HG03575 (cell line): ENCODE measurements around the gene SMTN.
"Not testable (repeated sequence)": the region's sequence is repeated elsewhere in the genome, so short reads cannot be mapped to it uniquely, and the experiment has no call there.

Experiments
- ATAC-seq: cut with Tn5 transposase; IDR thresholded peaks from one replicate; pipeline ENCODE4 v1.9.1; 2021; ENCODE audit not compliant: unreplicated experiment, insufficient number of reproducible peaks, low FRiP score; ENCODE audit errors: extremely low read depth

SMTN gene

GRCh38 chr22:31087744-31088215 is 6.7 kb downstream of the SMTN start:
- ATAC-seq: no peak

DNA sequence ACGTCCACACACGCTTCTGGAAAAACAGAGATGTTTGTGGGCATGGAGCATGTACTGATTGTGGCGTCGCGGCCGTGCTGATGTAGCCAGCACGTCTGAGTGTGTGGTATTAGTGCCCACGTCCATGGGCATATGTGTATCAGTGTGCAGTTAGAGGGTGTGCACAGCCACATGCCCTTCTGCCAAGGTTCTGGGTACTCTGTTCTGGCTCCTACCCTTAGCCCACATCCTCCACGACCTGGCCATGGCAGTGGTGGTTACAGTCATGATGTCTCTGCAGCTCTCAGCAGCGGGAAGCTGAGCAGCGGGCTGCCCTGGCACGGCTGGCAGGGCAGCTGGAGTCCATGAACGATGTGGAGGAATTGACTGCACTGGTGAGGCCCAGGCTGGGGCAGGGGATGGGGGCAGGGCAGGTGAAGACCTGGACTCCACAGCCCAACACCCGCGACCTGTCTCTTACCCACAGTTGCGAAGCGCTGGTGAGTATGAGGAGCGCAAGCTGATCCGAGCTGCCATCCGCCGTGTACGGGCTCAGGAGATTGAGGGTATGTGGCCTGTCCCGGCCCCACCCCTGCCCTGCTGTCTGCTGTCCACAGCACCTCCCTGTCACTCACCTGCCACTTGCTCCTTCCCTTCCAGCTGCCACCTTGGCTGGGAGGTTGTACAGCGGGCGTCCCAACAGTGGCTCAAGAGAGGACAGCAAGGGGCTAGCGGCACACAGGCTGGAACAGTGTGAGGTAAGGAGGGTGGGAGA is 7.3 kb downstream of the SMTN start:
- ATAC-seq: no peak

- no peak for ATAC-seq
Measured at GRCh38 chr22:31089160-31090100, 8.3 kb downstream of the SMTN start.

- ATAC-seq: no peak
Measured at GRCh38 chr22:31090217-31091085, 9.3 kb downstream of the SMTN start.

DNA sequence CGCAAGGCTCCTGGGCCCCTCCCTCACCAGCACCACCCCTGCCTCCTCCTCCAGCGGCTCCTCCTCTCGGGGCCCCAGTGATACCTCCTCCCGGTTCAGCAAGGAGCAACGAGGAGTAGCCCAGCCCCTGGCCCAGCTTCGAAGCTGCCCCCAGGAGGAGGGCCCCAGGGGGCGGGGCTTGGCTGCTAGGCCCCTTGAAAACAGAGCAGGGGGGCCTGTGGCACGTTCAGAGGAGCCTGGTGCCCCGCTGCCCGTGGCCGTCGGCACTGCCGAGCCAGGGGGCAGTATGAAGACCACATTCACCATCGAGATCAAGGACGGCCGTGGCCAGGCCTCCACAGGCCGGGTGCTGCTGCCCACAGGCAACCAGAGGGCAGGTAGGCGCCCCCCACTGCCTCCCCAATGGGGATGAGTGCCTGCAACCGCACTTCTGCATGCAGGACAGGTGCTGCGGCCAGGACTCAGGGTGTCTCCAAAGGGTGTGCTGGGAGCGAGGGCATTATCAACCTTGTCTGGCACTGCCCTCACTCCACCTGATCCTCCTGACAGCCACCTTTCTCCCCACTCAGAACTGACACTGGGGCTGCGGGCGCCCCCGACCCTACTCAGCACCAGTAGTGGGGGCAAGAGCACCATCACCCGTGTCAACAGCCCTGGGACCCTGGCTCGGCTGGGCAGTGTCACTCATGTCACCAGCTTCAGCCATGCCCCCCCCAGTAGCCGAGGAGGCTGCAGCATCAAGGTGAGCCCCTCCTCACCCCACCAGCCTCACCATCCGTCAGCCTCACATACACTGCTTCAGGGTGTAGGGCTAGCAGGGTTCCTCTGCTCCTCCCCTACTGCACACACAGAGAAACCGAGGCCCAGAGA is 10.2 kb downstream of the SMTN start:
- no peak for ATAC-seq

- no peak for ATAC-seq
Measured at GRCh38 chr22:31092161-31092560, 11.0 kb downstream of the SMTN start.

DNA sequence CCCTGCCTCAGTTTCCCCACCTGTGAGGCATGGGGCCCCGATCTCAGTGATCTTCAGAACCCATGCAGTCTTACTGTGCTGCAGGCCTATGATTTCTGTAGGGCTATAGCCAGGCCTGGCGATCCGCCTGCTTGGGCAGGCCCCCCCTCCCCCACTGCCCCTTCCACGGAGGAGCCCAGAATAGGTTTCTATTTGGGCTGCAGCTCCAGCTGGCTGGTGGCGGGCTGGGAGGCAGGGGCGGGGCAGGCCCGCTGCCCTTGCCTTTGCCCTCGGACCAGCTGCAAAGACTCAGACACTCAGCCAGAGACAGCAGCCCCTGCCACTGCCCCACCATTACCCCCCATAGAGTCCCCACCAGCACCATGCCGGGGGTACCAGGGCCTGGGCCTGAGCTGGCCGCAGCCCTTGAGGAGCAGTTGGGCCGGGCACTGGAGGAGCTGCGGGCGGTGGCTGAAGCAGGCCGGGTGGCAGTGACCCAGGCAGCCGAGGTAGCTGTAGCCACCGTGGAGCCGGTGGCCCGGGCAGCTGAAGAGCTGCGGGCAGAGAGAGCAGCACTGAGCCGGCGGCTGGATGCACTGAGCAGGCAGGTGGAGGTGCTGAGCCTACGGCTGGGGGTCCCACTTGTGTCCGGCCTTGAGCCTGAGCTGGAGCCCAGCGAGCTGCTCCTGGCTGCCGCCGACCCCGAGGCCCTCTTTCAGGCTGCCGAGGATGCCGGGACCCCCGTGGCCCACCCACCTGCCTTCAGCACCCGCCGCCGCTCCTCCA is 12.2 kb downstream of the SMTN start:
- ATAC-seq: no peak

DNA sequence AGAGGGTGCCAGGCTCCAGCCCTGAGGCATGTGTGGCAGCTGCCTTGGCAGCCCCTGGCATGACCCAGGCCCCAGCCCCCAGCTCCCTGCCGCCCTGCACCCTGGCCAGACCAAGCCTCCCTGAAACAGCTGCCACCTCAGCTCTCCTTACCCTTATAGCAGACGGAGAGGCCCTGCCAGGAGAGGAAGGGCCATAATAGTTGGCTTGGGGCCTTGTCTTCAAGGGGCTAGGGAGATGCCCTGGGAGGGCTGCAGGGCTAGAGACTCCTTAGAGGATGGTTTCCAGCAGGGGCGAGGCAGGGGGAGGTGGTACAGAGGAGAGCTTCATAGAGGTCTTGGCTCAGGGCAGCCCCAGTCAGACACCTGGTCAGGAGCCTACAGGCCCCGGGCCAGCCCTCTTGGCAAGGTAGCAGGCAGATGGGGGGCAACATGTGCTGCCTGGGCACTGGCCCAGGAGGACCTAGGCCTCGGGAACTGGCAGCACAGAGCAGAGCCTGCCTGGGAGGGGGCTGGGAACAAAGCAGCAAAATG is 13.0 kb downstream of the SMTN start:
- ATAC-seq: no peak

DNA sequence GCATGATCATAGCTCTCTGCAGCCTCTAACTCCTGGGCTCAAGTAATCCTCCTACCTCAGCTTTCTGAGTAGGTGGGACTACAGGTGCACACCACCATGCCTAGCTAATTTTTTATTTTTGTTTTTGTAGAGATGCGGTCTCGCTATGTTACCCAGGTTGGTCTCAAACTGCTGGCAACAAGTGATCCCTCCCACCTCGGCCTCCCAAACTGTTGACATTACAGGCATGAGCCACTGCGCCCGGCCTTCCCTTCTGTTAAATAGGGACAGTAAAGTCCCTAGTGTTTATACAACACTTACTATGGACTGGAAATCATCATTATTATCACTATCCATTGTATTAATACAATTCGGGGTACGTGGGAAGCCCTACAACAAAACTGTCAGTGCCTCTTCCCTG is 13.6 kb downstream of the SMTN start:
- no peak for ATAC-seq

- ATAC-seq: no peak
Measured at GRCh38 chr22:31095637-31096249, 14.6 kb downstream of the SMTN start.

DNA sequence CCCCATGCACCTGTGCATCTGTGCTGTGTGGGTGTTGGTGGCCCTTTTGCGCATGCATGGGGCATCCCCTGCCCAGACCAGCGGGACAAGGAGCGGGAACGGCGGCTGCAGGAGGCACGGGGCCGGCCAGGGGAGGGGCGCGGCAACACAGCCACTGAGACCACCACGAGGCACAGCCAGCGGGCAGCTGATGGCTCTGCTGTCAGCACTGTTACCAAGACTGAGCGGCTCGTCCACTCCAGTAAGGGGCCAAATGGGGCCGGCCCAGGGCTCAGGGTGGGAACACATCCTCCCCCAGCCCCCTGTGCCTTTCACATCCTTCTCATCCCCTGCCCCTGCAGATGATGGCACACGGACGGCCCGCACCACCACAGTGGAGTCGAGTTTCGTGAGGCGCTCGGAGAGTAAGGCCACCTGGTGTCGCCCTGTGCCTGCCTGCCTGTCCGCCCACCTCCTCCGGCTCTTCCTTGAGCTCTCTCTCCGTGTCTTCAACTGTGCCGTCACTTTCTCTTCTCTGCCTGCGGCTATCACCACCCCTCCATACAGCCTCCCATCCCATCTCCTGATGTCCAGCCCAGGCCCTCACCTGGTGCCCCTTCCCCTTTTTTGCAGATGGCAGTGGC is 15.7 kb downstream of the SMTN start:
- no peak for ATAC-seq

GRCh38 chr22:31097539-31097938 is 16.4 kb downstream of the SMTN start:
- not testable (repeated sequence) for ATAC-seq

DNA sequence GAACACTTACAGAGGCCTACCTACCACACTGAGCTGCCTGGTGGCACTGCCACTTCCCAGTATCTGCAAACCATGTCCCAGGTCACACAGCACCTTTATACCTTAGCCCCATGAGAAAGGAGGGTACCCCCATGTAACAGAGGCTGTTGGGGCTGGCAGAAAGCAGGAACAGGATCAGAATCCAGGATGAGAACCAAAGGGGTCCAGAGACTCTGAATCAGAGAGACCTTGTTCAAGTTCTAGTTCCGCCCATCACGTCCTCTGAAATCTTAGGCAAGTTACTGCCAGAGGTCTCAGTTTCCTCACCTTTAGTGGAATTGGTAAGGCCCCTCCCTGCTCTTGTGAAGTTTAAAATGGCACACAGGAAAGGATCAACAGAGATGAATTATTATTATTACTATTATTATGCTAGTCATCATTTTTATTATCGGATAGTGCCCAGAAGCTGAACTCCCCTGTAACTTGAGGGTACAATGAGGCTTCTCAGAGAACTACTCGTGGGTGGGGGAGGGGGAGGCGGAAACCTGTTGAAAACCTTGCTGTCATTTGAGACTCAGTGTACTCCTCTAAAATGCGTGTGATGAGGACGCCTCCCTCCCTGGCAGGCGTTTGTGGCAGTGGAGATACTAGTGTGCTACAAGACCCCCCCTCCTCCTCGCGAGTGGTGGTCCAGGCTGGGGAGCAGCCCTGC is 17.0 kb downstream of the SMTN start:
- ATAC-seq: no peak

DNA sequence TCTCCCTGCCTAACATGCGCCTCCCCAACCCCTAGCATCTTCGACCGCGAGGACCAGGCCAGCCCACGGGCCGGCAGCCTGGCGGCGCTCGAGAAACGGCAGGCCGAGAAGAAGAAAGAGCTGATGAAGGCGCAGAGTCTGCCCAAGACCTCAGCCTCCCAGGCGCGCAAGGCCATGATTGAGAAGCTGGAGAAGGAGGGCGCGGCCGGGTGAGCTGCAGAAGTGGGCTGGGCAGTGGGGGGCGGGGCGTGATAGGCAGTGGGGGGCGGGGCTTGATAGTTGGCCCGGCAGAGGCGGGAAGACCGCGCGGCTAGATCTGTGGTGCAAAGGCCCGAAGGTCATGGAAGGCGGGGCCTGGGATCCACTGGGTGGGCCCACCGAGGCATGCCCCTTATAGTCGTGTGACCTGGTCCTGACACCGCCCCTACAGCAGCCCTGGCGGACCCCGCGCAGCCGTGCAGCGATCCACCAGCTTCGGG is 17.6 kb downstream of the SMTN start:
- ATAC-seq: no peak

GRCh38 chr22:31099386-31099785 is 18.3 kb downstream of the SMTN start:
- ATAC-seq: no peak
